ENCODE results near the gene F10. TPM values are rescaled to one million over a fixed set of nuclear protein-coding genes. Genes with fewer than 3 reads are reported as not detected.

F10 gene
- total and polyA plus RNA-seq, 2 experiments from 2014 or later, result 143 to 148 TPM

- peaks cover 21% of the 10 kb centered on the region for H3K4me1 ChIP-seq (ENCODE audit: insufficient read depth)
- H3K79me2 ChIP-seq, result peaks cover 18% of the 10 kb centered on the region
- H4K20me1 ChIP-seq (ENCODE audit: insufficient read depth, poor library complexity, severe bottlenecking), result no peaks in the 10 kb centered on the region
- H3K27me3 ChIP-seq, result no peaks in the 10 kb centered on the region
- no peak overlapping the region for H2AFZ ChIP-seq
- H3K27ac ChIP-seq, result peak overlapping the region; percentile 93
- H3K4me3 ChIP-seq, result no peak overlapping the region
- WGBS (ENCODE audit: low lambda C conversion rate, missing lambda C conversion rate), result 97% methylated on average over 19 of the region's 19 CpGs
- no peaks in the 10 kb centered on the region for H3K9me3 ChIP-seq (ENCODE audit: low read depth)
- no peak for DNase-seq (ENCODE audit: low spot score)
- no peaks in the 10 kb centered on the region for H3K9me2 ChIP-seq (replicated peaks; ENCODE audit: insufficient read depth)
- no peaks in the 10 kb centered on the region for H3K36me3 ChIP-seq (replicated peaks; ENCODE audit: insufficient read depth, low read depth)
- no peak for TF ChIP-seq CTCF (IDR thresholded peaks at IDR 0.05; ENCODE audit: poor library complexity)
- no peak for TF ChIP-seq EZH2phosphoT487 (IDR thresholded peaks at IDR 0.05; ENCODE audit: low read depth, severe bottlenecking, unreplicated experiment)
- no peak for TF ChIP-seq EZH2 (IDR thresholded peaks at IDR 0.05; ENCODE audit: borderline replicate concordance)
- H3K4me2 ChIP-seq, result no peak overlapping the region
Observed at GRCh38 chr13:113124211-113124970, 1.8 kb downstream of the F10 start.

GRCh38 chr13:113125506-113126264 lies 3.1 kb downstream of the F10 start:
- Histone ChIP-seq H3K27ac (no peak overlapping the region), H3K4me3 (no peak overlapping the region), H2AFZ (no peak overlapping the region), H3K79me2 (peaks cover 18% of the 10 kb centered on the region), H3K9me3 (ENCODE audit: low read depth) (no peaks in the 10 kb centered on the region), H3K9me2 (replicated peaks; ENCODE audit: insufficient read depth) (no peaks in the 10 kb centered on the region), H3K4me1 (ENCODE audit: insufficient read depth) (peaks cover 21% of the 10 kb centered on the region), H4K20me1 (ENCODE audit: insufficient read depth, poor library complexity, severe bottlenecking) (no peaks in the 10 kb centered on the region), H3K4me2 (no peak overlapping the region), H3K36me3 (replicated peaks; ENCODE audit: insufficient read depth, low read depth) (no peaks in the 10 kb centered on the region), H3K27me3 (no peaks in the 10 kb centered on the region)
- TF ChIP-seq EZH2phosphoT487 (IDR thresholded peaks at IDR 0.05; ENCODE audit: low read depth, severe bottlenecking, unreplicated experiment), result no peak
- TF ChIP-seq EZH2 (IDR thresholded peaks at IDR 0.05; ENCODE audit: borderline replicate concordance), result no peak
- TF ChIP-seq CTCF (IDR thresholded peaks at IDR 0.05; ENCODE audit: poor library complexity), result no peak
- no peak for DNase-seq (ENCODE audit: low spot score)
- WGBS (ENCODE audit: low lambda C conversion rate, missing lambda C conversion rate), result 97% methylated on average over 19 of the region's 19 CpGs

- H3K4me1 ChIP-seq (ENCODE audit: insufficient read depth), result peaks cover 21% of the 10 kb centered on the region
- H3K9me2 ChIP-seq (replicated peaks; ENCODE audit: insufficient read depth), result no peaks in the 10 kb centered on the region
- H3K79me2 ChIP-seq, result peaks cover 18% of the 10 kb centered on the region
- WGBS (ENCODE audit: low lambda C conversion rate, missing lambda C conversion rate), result 93% methylated on average over 18 of the region's 18 CpGs
- no peak overlapping the region for H3K27ac ChIP-seq
- no peak for TF ChIP-seq EZH2phosphoT487 (IDR thresholded peaks at IDR 0.05; ENCODE audit: low read depth, severe bottlenecking, unreplicated experiment)
- no peak for TF ChIP-seq EZH2 (IDR thresholded peaks at IDR 0.05; ENCODE audit: borderline replicate concordance)
- TF ChIP-seq CTCF (IDR thresholded peaks at IDR 0.05; ENCODE audit: poor library complexity), result no peak
- H4K20me1 ChIP-seq (ENCODE audit: insufficient read depth, poor library complexity, severe bottlenecking), result no peaks in the 10 kb centered on the region
- no peak overlapping the region for H3K4me3 ChIP-seq
- no peak overlapping the region for H3K4me2 ChIP-seq
- no peaks in the 10 kb centered on the region for H3K36me3 ChIP-seq (replicated peaks; ENCODE audit: insufficient read depth, low read depth)
- no peaks in the 10 kb centered on the region for H3K9me3 ChIP-seq (ENCODE audit: low read depth)
- DNase-seq (ENCODE audit: low spot score), result no peak
- H3K27me3 ChIP-seq, result no peaks in the 10 kb centered on the region
- H2AFZ ChIP-seq, result no peak overlapping the region
Observed at GRCh38 chr13:113126265-113127150, 3.9 kb downstream of the F10 start.
